Duodenal mucosa (tissue), 2 donors: ENCODE results near the gene MINK1.

Source experiments
- H3K27ac ChIP-seq: one replicate; pipeline ENCODE4 v1.7.0; 2013; ENCODE audit warnings: low read depth, low read length
- H3K27me3 ChIP-seq, 2 donors: one replicate each; pipeline ENCODE4 v1.7.0; 2013; ENCODE audit warnings: low read length in 2 of 2, control low read depth in 1 of 2; ENCODE audit not compliant: insufficient read depth in 2 of 2, control insufficient read depth in 1 of 2
- H3K36me3 ChIP-seq, 2 donors: one replicate each; pipeline ENCODE4 v1.7.0; 2013; ENCODE audit warnings: low read length in 2 of 2, control low read depth in 1 of 2; ENCODE audit not compliant: insufficient read depth in 2 of 2, control insufficient read depth in 1 of 2
- H3K4me1 ChIP-seq, 2 donors: one replicate each; pipeline ENCODE4 v1.7.0; 2013; ENCODE audit warnings: low read length in 2 of 2, control low read depth in 1 of 2; ENCODE audit not compliant: insufficient read depth in 2 of 2, control insufficient read depth in 1 of 2
- H3K4me3 ChIP-seq, 2 donors: one replicate each; pipeline ENCODE4 v1.7.0; 2013; ENCODE audit warnings: low read length in 2 of 2, low read depth in 1 of 2
- H3K9ac ChIP-seq, 2 donors: one replicate each; pipeline ENCODE4 v1.7.0; 2013; ENCODE audit warnings: low read length in 2 of 2, low read depth in 1 of 2
- H3K9me3 ChIP-seq, 2 donors: one replicate each; pipeline ENCODE4 v1.7.0; 2013; ENCODE audit warnings: low read length in 2 of 2, control low read depth in 1 of 2; ENCODE audit not compliant: control insufficient read depth in 1 of 2

MINK1 gene

DNA sequence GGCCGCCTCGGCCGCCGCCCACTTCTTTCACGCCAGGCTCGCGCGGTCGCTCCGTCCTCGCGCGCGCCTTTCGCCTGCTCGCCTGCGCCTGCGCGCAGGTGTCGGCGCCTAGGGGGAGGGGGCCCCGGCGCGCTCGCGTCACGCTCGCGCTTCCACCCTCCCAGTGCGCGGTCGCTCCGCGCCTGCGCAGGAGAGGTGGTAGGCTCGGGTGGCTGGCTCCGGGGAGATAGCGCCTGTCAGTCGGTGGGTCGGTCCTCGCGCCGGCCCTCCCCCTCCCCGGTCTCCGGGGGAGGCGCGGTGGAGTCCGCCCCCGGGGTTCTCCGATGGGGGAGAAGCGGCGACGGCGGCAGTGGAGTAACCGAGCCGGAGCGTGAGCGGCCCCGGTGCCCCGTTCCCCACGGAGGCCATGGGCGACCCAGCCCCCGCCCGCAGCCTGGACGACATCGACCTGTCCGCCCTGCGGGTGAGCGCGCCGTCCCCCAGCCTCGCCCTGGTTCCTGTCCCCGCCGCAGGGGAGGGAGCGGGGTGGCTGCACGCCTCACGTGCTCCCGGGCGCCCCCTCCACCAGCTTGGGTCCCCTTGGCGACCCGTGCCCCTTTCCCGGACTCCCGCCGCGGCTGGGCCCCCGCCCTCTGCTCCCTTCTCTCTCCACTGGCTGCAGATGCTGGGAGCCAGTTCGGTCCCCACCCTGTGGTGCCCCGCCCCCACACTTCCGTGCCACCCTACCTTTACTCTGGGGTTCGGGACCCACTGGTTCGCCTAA is at the start of gene MINK1:
Gene MINK1 (plus strand): TSS at position 163 of the 763 bp plus-strand sequence. CDS start 244 bp downstream, at position 407.
- Histone ChIP-seq H3K9me3 (no peaks in the 10 kb centered on the region), H3K27me3 (no peaks in the 10 kb centered on the region), H3K36me3 (peaks cover 4 to 12% of the 10 kb centered on the region in 2 donors), H3K27ac (peak within 1 kb of the TSS; percentile 90), H3K4me1 (peaks cover 36 to 40% of the 10 kb centered on the region in 2 donors), H3K9ac (peak within 1 kb of the TSS; percentile 74 to 91), H3K4me3 (peak within 1 kb of the TSS; percentile 88 to 91)

- peak overlapping the region in 1 of 2 donors; percentile 38 for H3K9ac ChIP-seq
- peaks cover 0 to 4% of the 10 kb centered on the region in 2 donors for H3K27me3 ChIP-seq
- H3K27ac ChIP-seq, result no peak overlapping the region
- H3K4me3 ChIP-seq, result peak overlapping the region; percentile 12 to 28
- no peaks in the 10 kb centered on the region for H3K9me3 ChIP-seq
- H3K4me1 ChIP-seq, result peaks cover 21 to 30% of the 10 kb centered on the region in 2 donors
- peaks cover 0 to 9% of the 10 kb centered on the region in 2 donors for H3K36me3 ChIP-seq
Observed at GRCh38 chr17:4785311-4786105, 47.6 kb upstream of the MINK1 start.

GRCh38 chr17:4786106-4786511 is 47.0 kb upstream of the MINK1 start, which contains the start of gene VMO1:
TSS of gene VMO1 (minus strand) at chr17:4786364. CDS start at chr17:4786352, 12 bp downstream.
- H3K9ac ChIP-seq, result peak within 1 kb of the TSS in 1 of 2 donors; percentile 38
- peaks cover 0 to 9% of the 10 kb centered on the region in 2 donors for H3K36me3 ChIP-seq
- peaks cover 21 to 31% of the 10 kb centered on the region in 2 donors for H3K4me1 ChIP-seq
- H3K27ac ChIP-seq, result no peak within 1 kb of the TSS
- H3K27me3 ChIP-seq, result peaks cover 0 to 4% of the 10 kb centered on the region in 2 donors
- no peaks in the 10 kb centered on the region for H3K9me3 ChIP-seq
- H3K4me3 ChIP-seq, result peak within 1 kb of the TSS; percentile 12 to 28

DNA sequence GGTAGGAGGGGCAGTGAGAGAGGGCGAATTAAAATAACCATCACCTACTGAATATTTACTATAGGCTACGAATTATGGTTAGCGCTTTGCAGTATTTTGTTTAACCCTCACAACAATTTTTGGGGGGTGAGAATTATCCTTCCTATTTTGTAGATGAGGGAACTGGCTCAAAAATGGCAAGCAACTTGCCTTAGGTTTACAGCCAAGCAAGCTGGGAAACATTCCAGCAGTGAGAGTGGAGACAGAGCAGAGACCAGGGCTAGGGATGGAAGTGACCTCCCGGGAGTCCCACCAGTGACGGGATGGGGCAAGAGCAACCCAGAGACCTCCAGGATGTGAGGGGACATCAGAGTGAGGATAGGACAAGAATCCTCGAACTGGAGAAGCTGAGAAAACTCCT is 46.6 kb upstream of the MINK1 start:
- Histone ChIP-seq H3K27me3 (peaks cover 0 to 4% of the 10 kb centered on the region in 2 donors), H3K4me3 (peak overlapping the region in 1 of 2 donors; percentile 28), H3K36me3 (peaks cover 0 to 9% of the 10 kb centered on the region in 2 donors), H3K9ac (peak overlapping the region in 1 of 2 donors; percentile 38), H3K9me3 (no peaks in the 10 kb centered on the region), H3K27ac (no peak overlapping the region), H3K4me1 (peaks cover 21 to 31% of the 10 kb centered on the region in 2 donors)

DNA sequence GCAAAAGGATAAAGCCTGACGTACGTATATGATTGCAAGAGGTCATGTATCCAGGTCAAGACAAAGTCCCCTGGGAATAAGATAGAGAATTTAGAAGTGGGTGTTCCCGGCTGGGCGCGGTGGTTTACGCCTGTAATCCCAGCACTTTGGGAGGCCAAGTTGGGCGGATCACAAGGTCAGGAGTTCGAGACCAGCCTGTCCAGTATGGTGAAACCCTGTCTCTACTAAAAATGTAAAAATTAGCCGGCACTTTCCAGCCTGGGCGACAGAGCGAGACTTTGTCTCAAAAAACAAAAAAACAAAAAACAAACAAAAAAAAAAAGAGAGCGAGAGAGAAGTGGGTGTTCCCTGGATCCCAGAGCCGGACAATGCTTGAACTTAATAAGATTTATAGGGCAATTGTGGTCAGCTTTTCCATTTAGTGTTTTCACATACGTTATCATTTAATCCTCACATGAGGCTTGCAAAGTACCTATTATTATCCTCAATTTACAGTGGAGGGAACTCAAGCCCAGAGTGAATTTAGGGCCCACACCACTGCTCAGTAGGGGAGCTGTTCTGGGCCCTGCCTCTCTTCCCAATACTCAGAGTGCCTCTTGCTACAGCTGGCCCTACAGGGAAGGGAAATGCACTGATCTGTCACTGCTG is 44.9 kb upstream of the MINK1 start:
- H3K4me3 ChIP-seq, result peak overlapping the region; percentile 73 to 86
- peak overlapping the region; percentile 20 for H3K27ac ChIP-seq
- no peaks in the 10 kb centered on the region for H3K27me3 ChIP-seq
- peaks cover 0 to 3% of the 10 kb centered on the region in 2 donors for H3K36me3 ChIP-seq
- no peaks in the 10 kb centered on the region for H3K9me3 ChIP-seq
- H3K9ac ChIP-seq, result peak overlapping the region; percentile 88 to 90
- H3K4me1 ChIP-seq, result peaks cover 21 to 31% of the 10 kb centered on the region in 2 donors

GRCh38 chr17:4788807-4789700 is 44.1 kb upstream of the MINK1 start, which contains the start of gene GLTPD2:
TSS of gene GLTPD2 (plus strand) at chr17:4788964. CDS start at chr17:4789012, 48 bp downstream.
- Histone ChIP-seq H3K4me1 (peaks cover 21 to 31% of the 10 kb centered on the region in 2 donors), H3K27me3 (no peaks in the 10 kb centered on the region), H3K9me3 (no peaks in the 10 kb centered on the region), H3K36me3 (peaks cover 0 to 3% of the 10 kb centered on the region in 2 donors), H3K27ac (peak within 1 kb of the TSS; percentile 92), H3K9ac (peak within 1 kb of the TSS; percentile 88 to 90), H3K4me3 (peak within 1 kb of the TSS; percentile 73 to 86)

GRCh38 chr17:4789701-4789950 is 43.5 kb upstream of the MINK1 start:
- Histone ChIP-seq H3K9ac (peak overlapping the region; percentile 88 to 90), H3K27me3 (no peaks in the 10 kb centered on the region), H3K36me3 (peaks cover 0 to 3% of the 10 kb centered on the region in 2 donors), H3K27ac (peak overlapping the region; percentile 92), H3K4me3 (peak overlapping the region; percentile 73 to 86), H3K4me1 (peaks cover 21 to 31% of the 10 kb centered on the region in 2 donors), H3K9me3 (no peaks in the 10 kb centered on the region)

- Histone ChIP-seq H3K27ac (peak overlapping the region; percentile 92), H3K4me1 (peaks cover 21 to 31% of the 10 kb centered on the region in 2 donors), H3K4me3 (peak overlapping the region; percentile 73 to 86), H3K36me3 (peaks cover 0 to 3% of the 10 kb centered on the region in 2 donors), H3K9ac (peak overlapping the region; percentile 88 to 90), H3K9me3 (no peaks in the 10 kb centered on the region), H3K27me3 (no peaks in the 10 kb centered on the region)
Observed at GRCh38 chr17:4789951-4790704, 43.0 kb upstream of the MINK1 start.
